NCI-H187 (cell line): ENCODE data around the gene SELENOV.
A peak's percentile ranks its signal among the peaks of the same experiment; 100 is the strongest.

Experiments used
- DNase-seq, 2 experiments: peaks; one replicate each; lab custom pipeline; 2025; lab: John Stamatoyannopoulos, UW

Gene SELENOV

GRCh38 chr19:39514840-39515550, at the start of gene SELENOV:
SELENOV (plus strand) TSS chr19:39515139; CDS start chr19:39515213, 74 bp downstream.
- no peak for DNase-seq

GRCh38 chr19:39465956-39466747, 48.8 kb upstream of the SELENOV start:
- DNase-seq, result no peak

GRCh38 chr19:39467941-39468340, 47.0 kb upstream of the SELENOV start:
- DNase-seq, result no peak

GRCh38 chr19:39469036-39469435, 45.9 kb upstream of the SELENOV start:
- DNase-seq, result no peak

- no peak for DNase-seq
Measured at GRCh38 chr19:39469567-39469966, 45.4 kb upstream of the SELENOV start.

GRCh38 chr19:39470724-39471339, 44.1 kb upstream of the SELENOV start:
- no peak for DNase-seq

GRCh38 chr19:39471756-39472536, 43.0 kb upstream of the SELENOV start:
- DNase-seq, result no peak

- no peak for DNase-seq
Measured at GRCh38 chr19:39472746-39473442, 42.0 kb upstream of the SELENOV start.

- no peak for DNase-seq
Measured at GRCh38 chr19:39473443-39473960, 41.4 kb upstream of the SELENOV start.

- DNase-seq, result peak; percentile 20 to 30
Measured at GRCh38 chr19:39474139-39474620, 40.8 kb upstream of the SELENOV start.

- DNase-seq, result no peak
Measured at GRCh38 chr19:39475748-39476147, 39.2 kb upstream of the SELENOV start.

GRCh38 chr19:39479319-39479801, 35.6 kb upstream of the SELENOV start:
- peak in 1 of 2 experiments; percentile 27 for DNase-seq

GRCh38 chr19:39479916-39480315, 35.0 kb upstream of the SELENOV start:
- DNase-seq, result no peak

- peak; percentile 94 to 98 for DNase-seq
Measured at GRCh38 chr19:39480337-39481228, 34.4 kb upstream of the SELENOV start, which contains the start of gene TIMM50. TIMM50 (plus strand) TSS chr19:39480838; CDS start chr19:39480854, 16 bp downstream.

- no peak for DNase-seq
Measured at GRCh38 chr19:39481229-39481545, 33.8 kb upstream of the SELENOV start.

- no peak for DNase-seq
Measured at GRCh38 chr19:39481676-39482075, 33.3 kb upstream of the SELENOV start.

- no peak for DNase-seq
Measured at GRCh38 chr19:39483141-39483540, 31.8 kb upstream of the SELENOV start.

- DNase-seq, result no peak
Measured at GRCh38 chr19:39489756-39490155, 25.2 kb upstream of the SELENOV start.

- no peak for DNase-seq
Measured at GRCh38 chr19:39492225-39492624, 22.7 kb upstream of the SELENOV start.

- no peak for DNase-seq
Measured at GRCh38 chr19:39492788-39493187, 22.2 kb upstream of the SELENOV start.
